ENCODE data around the gene KCNT1. TPM values are rescaled to one million over a fixed set of nuclear protein-coding genes. Genes with fewer than 3 reads are reported as not detected.

The KCNT1 gene
- total and polyA plus RNA-seq, 3 donors from 2014 or later: 1.8 to 7.3 (median 5.3) TPM

GRCh38 chr9:135676891-135677290, 25.1 kb upstream of the KCNT1 start:
- Histone ChIP-seq H3K9me3 (no peaks in the 10 kb centered on the region), H3K27ac (no peak overlapping the region), H3K27me3 (no peaks in the 10 kb centered on the region), H3K36me3 (ENCODE audit: low read depth, missing control alignments) (no peaks in the 10 kb centered on the region), H3K4me1 (no peaks in the 10 kb centered on the region), H3K4me3 (no peak overlapping the region)
- no peak for DNase-seq
- TF ChIP-seq CTCF (IDR thresholded peaks at IDR 0.05) (no peak), POLR2A (IDR thresholded peaks at IDR 0.05) (no peak)
- intact Hi-C loops (cut with DNase I; ENCODE audit: low total_unique reads): no loop called here
- WGBS, 2 donors: 89 to 91% methylated on average over 13 of the region's 13 CpGs

GRCh38 chr9:135677641-135678168, 24.3 kb upstream of the KCNT1 start:
- intact Hi-C loops (cut with DNase I; ENCODE audit: low total_unique reads): no loop called here
- Histone ChIP-seq H3K4me3 (no peak overlapping the region), H3K4me1 (no peaks in the 10 kb centered on the region), H3K36me3 (ENCODE audit: low read depth, missing control alignments) (no peaks in the 10 kb centered on the region), H3K27ac (no peak overlapping the region), H3K9me3 (no peaks in the 10 kb centered on the region), H3K27me3 (no peaks in the 10 kb centered on the region)
- no peak for DNase-seq
- WGBS, 2 donors: 84% methylated on average over 21 to 22 of the region's 22 CpGs
- TF ChIP-seq POLR2A (IDR thresholded peaks at IDR 0.05) (no peak), CTCF (IDR thresholded peaks at IDR 0.05) (no peak)

- TF ChIP-seq POLR2A (IDR thresholded peaks at IDR 0.05) (no peak), CTCF (IDR thresholded peaks at IDR 0.05) (no peak)
- Histone ChIP-seq H3K4me3 (no peak overlapping the region), H3K9me3 (no peaks in the 10 kb centered on the region), H3K27me3 (no peaks in the 10 kb centered on the region), H3K27ac (no peak overlapping the region), H3K36me3 (ENCODE audit: low read depth, missing control alignments) (no peaks in the 10 kb centered on the region), H3K4me1 (no peaks in the 10 kb centered on the region)
- no peak for DNase-seq
- WGBS, 2 donors: 96 to 99% methylated on average over 12 to 20 of the region's 20 CpGs
- intact Hi-C loops (cut with DNase I; ENCODE audit: low total_unique reads): no loop called here
Observed at GRCh38 chr9:135678236-135679017, 23.6 kb upstream of the KCNT1 start.

GRCh38 chr9:135680056-135680455, 21.9 kb upstream of the KCNT1 start:
- Histone ChIP-seq H3K36me3 (ENCODE audit: low read depth, missing control alignments) (no peaks in the 10 kb centered on the region), H3K9me3 (no peaks in the 10 kb centered on the region), H3K27ac (no peak overlapping the region), H3K4me3 (no peak overlapping the region), H3K4me1 (no peaks in the 10 kb centered on the region), H3K27me3 (no peaks in the 10 kb centered on the region)
- no peak for DNase-seq
- TF ChIP-seq CTCF (IDR thresholded peaks at IDR 0.05): no peak
- no peak for TF ChIP-seq POLR2A (IDR thresholded peaks at IDR 0.05)
- WGBS, 2 donors: 76 to 84% methylated on average over 14 to 16 of the region's 16 CpGs
- intact Hi-C loops (cut with DNase I; ENCODE audit: low total_unique reads): no loop called here

GRCh38 chr9:135681161-135681560, 20.8 kb upstream of the KCNT1 start:
- no peaks in the 10 kb centered on the region for H3K4me1 ChIP-seq
- H3K27me3 ChIP-seq: no peaks in the 10 kb centered on the region
- H3K36me3 ChIP-seq (ENCODE audit: low read depth, missing control alignments): no peaks in the 10 kb centered on the region
- 91 to 93% methylated on average over 5 of the region's 5 CpGs for WGBS, 2 donors
- no peaks in the 10 kb centered on the region for H3K9me3 ChIP-seq
- TF ChIP-seq CTCF (IDR thresholded peaks at IDR 0.05): no peak
- no peak for TF ChIP-seq POLR2A (IDR thresholded peaks at IDR 0.05)
- DNase-seq: no peak
- H3K4me3 ChIP-seq: no peak overlapping the region
- no peak overlapping the region for H3K27ac ChIP-seq
- intact Hi-C loops (cut with DNase I; ENCODE audit: low total_unique reads): no loop called here
